ENCODE results near the gene RPL11.
"Not testable (repeated sequence)": the region's sequence is repeated elsewhere in the genome, so short reads cannot be mapped to it uniquely, and the experiment has no call there.

The RPL11 gene

DNA sequence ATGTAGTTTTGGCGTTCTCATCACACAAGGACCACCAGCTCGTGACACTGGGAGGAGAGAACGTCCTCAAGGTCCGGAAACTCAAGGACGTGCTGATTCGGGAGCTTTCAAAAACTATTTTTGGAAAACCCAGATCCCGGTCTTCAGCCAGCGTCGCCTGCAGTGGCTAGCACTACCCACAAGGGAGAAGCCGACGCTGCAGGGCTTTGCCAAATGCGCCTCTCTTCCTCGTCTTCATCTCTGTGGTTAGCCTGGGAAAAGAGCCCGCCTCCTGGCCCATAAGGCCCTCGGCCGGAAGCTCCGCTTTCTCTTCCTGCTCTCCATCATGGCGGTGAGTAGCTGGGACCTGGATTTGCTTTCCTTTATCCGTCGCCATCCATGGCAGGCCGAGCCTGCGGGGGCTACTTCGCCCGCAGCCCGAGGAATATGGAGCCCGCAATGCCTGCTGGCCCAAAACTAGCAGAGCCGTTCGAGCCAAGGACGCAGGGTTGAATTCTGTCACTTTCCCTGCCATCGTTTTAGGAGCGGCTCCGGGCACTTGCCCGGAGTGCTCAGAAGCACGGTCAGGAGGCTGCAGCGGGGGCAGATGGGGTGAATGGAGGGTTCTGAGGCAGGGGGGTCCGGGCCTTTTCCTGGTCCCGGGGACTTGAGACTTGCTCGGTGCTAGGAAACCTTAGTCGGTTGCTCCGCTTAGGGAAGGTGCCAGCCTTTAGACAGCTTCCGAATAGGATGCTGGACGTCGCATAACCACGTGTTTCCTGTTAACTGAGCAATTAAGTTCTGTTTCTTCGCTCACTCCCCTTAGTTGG lies at the start of gene RPL11:
Gene RPL11, plus strand, starts transcription at position 308 of the 809 bp plus-strand sequence. Its CDS starts 18 bp downstream, at position 326.
- peak; percentile 96 for DNase-seq (ENCODE audit: low spot score)

DNA sequence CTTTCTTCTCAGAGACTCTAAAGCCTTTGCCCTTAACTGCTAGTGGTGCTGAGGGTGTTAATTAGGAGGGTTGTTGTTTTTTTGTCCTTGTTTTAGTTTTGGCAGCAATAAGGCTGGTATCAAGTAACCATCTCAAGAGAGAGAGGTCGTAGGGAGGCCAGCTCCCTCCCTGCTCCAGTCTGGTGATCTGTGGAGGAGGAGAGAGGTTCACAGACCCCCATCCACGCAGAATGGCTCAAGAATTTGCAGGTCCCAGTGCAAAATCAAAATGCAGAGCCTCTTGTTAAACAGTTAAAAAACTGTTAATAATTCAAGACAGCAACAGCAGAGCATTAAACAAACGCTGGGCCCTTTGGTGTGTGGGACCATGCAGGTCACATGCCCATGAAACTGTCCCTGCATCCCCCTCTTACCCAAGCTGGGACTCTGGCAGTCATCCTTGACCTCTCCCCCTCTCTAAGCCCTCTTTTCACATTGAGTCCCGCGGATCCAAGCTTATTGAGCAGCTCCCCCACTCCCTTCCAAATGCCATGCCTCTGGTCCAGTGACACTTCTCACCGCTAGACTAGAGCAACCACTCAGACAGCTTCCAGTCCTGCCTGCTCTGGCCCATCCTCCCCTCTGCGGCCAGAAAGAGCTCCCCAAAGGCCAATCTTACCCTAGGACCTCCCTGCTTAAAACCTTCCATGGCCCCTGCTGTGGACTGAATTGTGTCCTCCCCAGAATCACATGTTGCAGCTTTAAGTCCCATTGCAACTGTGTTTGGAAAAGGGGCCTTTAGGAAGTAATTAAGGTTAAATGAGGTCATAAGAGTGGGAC lies 47.7 kb upstream of the RPL11 start:
- DNase-seq (ENCODE audit: low spot score): no peak

DNA sequence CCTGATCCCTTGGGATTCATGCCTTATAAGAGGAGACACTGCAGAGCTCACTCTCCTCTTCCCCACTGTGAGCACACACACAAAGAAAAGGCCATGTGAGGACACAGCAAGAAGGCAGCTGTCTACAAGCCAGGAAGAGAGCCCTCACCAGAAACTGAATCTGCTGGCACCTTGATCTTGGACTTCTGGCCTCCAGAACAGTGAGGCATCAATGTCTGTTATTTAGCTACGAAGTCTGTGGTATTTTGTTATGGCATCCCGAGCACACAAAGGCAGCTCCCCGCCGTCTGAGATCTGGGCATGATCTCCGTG lies 47.1 kb upstream of the RPL11 start:
- no peak for DNase-seq (ENCODE audit: low spot score)

DNA sequence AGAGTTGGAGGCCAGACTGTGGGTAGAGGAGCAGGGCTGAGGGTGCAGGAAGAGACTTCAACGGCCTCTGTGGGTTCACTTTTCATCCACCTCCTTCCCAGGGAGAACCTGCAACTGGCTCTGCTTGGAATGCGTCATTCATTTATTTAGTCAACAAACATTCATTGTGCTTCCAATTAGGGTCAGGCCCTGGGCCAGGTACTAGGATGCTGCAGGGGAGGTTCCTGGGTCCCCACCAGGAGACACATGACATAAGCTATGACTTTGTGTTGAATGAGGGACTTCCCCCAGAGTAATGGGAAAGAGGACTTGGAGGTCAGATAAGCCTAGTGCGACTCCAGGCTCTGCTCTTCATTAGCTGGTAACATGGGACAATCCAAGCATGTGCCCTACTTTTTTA lies 46.3 kb upstream of the RPL11 start:
- no peak for DNase-seq (ENCODE audit: low spot score)

DNA sequence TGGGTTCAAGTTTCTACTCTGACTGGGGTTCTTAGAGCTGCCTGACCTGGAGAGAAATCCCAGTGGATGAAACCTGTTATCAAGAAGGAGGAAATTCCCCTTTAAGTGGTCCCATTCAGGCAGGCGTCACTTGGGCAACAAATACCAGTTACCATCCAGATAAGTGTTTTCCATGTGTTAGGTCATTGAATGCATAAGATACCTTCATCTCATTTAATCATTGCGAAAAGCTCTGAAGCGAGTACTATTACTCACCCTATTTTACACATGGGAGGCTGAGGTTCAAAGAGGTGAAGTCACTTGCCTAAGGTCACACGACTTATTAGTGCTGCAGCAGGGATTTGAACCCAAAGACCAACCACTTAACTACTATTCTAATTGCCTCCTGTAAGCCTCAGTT lies 45.5 kb upstream of the RPL11 start:
- peak; percentile 47 for DNase-seq (ENCODE audit: low spot score)

DNA sequence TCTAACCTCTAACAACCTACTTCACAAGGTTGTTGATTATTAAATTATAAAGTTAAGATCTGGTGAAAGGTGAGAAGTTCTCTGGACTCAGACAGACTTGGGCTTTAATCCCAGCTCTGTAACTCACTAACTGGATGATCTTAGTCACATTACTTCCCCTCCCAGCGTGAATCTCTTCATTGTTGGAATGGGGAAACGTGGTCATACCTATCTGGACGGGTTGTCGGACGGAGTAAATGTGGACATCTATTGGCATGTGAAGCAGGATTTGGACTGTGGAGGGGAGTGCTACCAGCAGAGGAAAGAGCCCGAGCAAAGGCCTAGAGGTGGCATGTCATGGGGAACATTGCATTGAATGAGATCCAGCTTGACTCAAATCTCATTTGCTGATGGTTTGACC lies 45.1 kb upstream of the RPL11 start:
- DNase-seq (ENCODE audit: low spot score): peak; percentile 19

DNA sequence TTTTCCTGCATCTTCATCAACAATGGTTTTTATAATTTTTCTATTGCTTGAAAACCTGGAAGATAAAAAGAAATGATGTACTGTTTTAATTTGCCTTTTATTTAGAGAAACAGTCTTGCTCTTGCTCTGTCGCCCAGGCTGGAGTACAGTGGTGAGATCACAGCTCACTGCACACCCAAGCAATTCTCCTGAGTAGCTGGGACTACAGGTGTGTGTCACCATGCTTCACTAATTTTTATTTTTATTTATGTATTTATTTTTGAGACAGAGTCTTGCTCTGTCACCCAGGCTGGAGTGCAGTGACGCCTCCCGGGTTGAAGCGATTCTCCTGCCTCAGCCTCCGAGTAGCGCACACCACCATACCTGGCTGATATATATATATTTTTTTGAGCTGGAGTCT lies 43.0 kb upstream of the RPL11 start:
- no peak for DNase-seq (ENCODE audit: low spot score)

DNA sequence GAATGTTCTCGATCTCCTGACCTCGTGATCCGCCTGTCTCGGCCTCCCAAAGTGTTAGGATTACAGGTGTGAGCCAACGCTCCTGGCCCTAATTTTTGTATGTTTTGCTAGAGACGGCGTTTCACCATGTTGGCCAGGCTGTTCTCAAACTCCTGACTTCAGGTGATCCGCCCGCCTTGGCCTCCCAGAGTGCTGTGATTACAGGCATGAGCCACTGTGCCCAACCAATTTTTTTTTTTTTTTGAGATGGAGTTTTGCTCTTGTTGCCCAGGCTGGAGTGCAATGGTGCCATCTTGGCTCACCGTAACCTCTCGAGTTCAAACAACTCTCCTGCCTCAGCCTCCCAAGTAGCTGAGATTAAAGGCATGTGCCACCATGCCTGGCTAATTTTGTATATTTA lies 42.4 kb upstream of the RPL11 start:
- not testable (repeated sequence) for DNase-seq (ENCODE audit: low spot score)

DNA sequence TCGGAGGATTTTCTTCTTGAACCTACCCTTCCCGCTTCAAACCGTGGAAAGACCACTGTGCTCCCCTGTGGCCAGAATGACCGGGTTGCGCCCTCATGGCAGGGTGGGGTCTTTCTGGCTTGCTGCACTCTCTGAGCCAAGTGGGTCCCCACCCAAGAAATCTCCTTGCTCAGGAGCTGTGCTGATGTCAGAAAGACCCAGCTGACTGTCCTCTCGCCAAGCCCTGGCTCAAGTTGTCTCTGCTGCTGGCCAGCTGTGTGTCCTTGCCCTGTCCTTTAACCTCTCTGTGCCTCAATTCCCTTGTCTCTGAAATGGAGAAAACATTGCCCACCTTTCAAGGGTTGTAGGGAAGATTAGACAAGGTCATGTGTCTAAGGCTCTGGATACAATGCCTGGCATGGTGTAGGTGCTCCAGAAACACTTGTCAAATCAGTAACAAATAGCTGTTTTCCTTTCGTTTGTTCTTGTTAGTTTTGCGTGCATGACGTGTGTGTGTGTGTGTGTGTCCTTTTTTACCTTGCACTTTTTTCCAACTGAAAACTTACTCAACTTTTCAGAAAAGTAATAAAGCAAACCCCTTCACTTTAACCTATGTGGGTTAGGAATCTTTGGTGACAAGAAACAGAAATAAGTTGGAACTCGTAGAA lies 41.1 kb upstream of the RPL11 start:
- DNase-seq (ENCODE audit: low spot score): no peak

DNA sequence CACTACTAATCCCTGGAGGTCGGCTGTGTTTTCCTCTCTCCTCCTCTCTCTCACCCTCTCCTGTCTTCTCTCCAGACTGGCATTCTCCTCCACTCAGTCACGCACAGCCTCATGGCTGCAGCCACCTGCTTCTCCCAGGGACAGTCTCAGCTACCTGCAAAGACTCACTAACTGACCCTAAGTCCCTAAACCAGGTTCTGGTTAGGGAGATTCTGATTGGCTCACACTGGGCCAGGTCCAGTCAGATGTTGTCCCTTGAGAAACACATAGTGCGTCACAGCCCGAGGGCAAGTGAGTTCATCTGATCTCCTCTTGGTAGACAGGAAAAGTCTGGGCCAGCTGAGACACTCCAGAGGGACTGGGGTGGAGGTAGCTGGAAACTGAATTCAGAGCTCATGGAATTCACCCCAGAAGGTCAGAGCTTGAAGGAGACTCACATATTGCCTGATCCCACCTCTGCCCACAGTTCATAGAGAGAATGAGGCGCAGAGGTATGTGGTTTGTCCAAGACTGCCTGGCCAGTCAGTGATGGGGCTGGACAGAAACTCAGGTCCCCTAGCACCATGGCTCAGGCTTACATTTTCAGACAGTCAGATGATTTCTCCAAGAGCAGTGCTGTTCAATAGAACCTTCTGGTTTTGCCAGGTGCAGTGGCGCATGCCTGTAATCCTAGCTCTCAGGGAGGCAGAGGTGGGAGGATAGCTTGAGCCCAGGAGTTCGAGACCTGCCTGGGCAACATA lies 40.4 kb upstream of the RPL11 start:
- peak; percentile 21 for DNase-seq (ENCODE audit: low spot score)

DNA sequence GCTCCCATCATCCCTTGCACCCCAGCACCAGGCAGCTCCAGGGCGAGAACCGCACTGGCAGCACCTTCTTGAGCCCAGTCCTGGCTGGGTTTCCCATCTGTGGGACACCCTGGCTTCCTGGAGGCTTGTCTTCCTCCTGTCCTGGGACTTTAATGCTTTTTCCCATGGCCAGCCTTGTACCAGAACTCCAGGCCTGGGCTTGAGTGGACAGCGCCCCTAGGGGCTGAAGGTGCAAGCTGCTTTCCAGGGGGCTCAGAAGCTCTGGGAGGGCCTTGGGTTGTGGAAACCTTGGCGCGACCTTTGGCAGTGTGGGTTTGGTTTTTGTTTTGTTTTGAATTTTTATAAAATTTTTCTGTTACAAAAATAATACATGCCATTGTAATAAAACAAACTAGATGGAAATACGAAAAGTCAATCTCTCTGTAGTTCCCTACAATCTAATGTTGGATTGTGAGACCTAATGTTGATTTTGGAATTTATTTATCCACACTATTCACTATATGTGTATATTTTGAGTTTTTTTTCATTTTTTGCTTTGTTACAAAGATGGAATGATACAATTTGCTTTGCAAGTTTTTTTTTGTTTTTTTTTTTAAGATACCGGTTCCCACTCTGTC lies 33.8 kb upstream of the RPL11 start:
- peak; percentile 40 for DNase-seq (ENCODE audit: low spot score)

DNA sequence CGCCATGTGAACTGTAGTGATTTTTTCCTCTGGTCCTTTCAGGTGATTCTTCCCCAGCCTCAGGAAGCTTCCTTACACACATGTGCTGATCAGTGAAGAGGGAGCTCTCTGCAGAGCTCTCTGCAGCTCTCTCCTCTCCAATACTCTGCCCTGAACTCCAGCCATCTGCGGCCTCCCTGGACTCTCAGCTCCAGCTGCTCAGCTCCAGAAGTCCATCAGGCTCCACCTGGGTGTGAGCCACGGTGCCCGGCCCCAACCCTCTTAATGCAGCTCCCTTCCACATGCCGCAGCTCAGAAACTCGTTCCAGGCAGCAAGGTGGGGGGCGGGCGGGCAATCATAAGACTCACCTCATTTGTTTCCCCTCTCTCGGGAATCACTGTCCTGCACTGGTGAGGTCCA lies 30.9 kb upstream of the RPL11 start:
- no peak for DNase-seq (ENCODE audit: low spot score)

DNA sequence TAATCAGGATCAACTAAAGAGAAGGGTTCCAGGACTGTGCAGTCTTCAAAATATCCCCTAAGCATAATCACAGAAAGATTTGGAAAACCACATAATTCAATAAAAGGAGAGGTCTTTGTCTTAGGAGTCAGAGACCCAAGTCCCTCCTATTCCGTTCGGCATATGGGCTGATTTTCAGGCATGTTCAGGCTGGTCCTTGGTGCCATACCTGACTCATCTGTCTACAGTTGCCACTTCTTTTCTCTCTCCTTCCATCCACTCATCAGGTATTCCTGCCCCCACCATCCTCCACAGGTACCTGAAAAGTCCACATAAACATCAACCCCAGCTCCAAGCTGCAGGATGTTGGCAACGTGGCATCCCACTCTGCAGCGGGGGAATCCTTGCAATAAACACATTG lies 29.7 kb upstream of the RPL11 start:
- no peak for DNase-seq (ENCODE audit: low spot score)

DNA sequence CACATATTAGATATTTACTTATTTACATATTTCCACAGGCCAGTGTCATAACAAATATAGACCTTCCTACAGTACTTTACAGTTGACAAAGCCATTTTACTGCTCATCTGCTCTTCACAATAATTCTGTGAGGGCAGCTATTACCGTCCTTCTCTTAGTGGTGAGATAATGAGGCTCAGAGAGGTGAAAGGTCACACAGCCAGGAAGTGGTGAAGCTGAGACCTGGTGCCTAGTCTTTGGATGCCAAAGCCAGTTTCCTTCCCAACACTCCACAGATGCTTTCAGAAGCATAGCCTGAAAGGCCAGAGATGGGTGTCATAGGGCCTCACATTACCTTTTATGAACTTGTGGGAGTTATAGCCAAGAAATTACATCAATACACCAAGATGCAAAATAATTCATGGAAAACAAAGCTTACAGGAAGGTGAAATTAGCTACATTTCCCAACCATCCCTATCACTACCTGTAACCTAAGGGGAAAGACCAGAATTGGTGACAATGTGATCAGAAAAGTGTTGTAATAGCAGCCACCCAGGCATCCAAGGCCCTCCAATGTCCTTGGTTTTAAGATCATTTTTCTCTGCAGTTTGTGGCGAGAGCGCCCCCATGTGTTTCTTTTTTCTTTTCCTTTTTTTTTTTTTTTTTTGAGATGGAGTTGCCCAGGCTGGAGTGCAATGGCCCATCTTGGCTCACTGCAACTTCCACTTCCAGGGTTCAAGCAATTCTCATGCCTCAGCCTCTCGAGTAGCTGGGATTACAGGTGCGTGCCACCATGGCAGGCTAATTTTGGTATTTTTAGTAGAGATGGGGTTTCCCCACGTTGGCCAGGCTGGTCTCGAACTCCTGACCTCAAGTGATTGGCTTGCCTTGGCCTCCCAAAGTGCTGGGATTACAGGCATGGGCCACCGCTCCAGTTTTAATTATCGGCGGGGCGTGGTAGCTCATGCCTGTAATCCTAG lies 26.5 kb upstream of the RPL11 start:
- peak; percentile 25 for DNase-seq (ENCODE audit: low spot score)

DNA sequence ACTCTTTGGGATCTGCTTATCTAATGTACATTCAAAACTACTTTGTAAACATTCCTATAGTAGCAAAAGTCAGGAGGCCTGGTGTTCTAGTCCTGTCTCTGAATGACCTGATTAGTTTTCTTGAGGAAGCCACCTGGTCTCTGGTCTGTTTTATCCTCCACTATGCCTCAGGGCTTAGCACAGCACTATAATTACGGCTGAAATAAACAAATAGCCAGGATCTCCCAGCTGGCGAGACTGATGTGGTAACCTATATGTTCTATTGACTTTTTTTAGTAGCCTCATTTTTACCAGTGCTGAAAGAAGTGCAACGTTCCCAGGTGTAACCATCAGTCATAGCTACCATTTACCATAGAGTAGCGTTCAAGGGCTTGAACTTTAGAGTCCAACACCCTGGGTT lies 24.2 kb upstream of the RPL11 start:
- no peak for DNase-seq (ENCODE audit: low spot score)

DNA sequence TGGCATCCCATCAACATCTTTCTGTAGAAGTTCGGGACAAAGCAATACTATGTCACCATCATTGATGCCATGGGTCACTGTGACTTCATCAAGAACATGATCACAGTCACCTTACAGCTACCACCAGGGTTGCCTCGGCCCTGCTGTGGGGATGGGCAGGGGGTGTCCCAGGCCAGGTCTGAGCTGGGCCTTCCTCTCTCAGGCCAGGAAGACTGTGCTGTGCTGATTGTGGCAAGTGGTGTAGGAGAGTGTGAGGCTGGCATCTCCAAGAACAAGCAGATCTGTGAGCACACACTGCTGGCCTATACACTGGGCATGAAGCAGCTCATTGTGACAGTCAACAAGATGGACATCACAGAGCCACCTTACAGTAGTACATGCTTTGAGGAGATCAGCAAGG lies 20.9 kb upstream of the RPL11 start:
- DNase-seq (ENCODE audit: low spot score): no peak

DNA sequence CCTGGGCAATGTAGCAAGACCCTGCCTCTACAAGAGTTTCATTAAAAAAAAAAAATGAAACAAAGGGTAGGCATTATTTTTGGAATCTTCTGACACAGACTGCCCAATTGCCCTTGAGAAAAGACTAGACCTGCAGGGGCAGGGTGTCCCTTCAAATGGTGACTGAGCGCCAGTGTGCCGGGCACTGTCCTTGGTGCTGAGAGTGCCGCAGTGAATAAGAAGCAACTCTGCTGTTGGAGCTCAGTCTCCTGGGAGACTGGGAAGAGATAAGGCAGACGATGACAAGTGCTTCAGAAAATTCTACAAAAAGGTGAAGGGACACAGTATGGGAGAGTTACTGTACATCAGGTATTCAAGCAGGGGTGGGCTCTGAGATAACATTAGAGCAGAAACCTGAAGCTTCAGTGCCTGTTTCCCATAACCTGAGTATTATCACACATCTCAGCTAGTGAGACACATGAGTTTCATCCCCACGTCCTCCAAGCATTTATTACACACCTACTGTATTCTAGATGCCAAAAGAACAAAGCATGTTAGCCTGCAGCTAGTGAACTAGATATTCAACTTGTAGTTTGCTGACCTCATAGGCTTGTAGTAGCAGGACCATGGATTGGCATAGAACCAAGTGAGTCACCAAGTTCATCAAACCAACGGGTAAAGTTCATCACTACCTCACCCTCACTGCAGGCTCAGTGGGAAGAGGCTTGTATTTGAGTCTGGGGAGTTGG lies 18.4 kb upstream of the RPL11 start:
- peak; percentile 74 for DNase-seq (ENCODE audit: low spot score)

DNA sequence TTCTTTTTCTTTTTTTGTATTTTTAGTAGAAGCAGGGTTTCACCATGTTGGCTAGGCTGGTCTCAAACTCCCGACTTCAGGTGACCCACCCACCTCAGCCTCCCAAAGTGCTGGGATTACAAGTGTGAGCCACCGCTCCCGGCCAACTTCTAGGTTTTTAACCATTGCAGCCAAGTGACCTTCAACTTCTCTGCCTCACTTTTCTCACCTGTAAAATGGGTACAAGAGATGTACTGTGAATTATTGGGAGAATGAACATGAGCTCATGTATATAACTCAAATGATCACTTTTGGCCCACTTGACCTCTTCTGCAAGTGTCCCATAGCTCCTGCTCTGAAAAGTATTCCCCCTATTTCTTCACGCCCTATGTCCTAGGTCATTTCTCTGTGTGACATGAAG lies 11.8 kb upstream of the RPL11 start:
- no peak for DNase-seq (ENCODE audit: low spot score)

DNA sequence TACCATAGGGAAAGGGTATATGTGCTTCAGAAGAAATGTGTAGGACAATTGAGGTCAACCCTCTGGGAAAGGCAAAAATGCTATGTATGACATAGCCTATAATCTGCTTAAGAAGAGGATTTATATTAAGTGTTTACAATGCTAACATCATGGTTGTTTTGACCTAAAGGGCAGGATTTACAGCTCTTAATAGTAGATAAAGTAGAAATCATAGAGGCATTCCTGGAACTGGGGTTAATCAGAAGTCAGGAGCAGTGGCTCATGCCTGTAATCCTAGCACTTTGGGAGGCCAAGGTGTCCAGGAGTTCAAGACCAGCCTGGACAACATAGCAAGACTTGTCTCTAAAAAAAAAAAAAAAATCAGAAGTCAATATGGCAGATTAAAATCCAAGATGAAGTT lies 8.7 kb upstream of the RPL11 start:
- no peak for DNase-seq (ENCODE audit: low spot score)

DNA sequence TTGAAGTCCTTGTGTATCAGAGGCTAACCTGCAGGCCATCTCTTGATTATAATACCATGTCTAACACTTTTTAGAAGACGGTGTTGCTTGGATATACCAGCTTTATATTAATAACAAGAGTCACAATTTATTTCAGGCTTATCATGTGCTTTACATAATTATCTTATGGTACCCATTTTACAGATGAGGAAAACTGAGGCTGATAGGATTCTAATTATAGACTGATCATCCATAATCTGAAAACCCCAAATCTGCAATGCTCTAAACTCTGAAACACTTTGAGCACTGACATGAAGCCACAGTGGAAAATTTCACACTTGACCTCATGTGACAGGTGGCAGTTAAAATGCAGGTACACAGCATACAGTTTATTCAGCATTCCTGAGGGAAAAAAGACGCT lies 7.2 kb upstream of the RPL11 start:
- no peak for DNase-seq (ENCODE audit: low spot score)
